ENCODE data around the gene ARID5B.

ARID5B gene

GRCh38 chr10:62109587-62110293 is 208.2 kb downstream of the ARID5B start:
- no peak for DNase-seq

GRCh38 chr10:62112300-62112699 is 210.8 kb downstream of the ARID5B start:
- no peak for DNase-seq

GRCh38 chr10:62112963-62113362 is 211.5 kb downstream of the ARID5B start:
- no peak for DNase-seq

- no peak for DNase-seq
These were observed 212.2 kb downstream of the ARID5B start for GRCh38 chr10:62113680-62114079.

- no peak for DNase-seq
These were observed 213.8 kb downstream of the ARID5B start for GRCh38 chr10:62115321-62115720.

GRCh38 chr10:62115842-62116241 is 214.3 kb downstream of the ARID5B start:
- no peak for DNase-seq

- DNase-seq: peak; percentile 29
These were observed 215.4 kb downstream of the ARID5B start for GRCh38 chr10:62116896-62117295.

- no peak for DNase-seq
These were observed 219.7 kb downstream of the ARID5B start for GRCh38 chr10:62121187-62121530.

- no peak for DNase-seq
These were observed 226.5 kb downstream of the ARID5B start for GRCh38 chr10:62127975-62128374.

GRCh38 chr10:62130948-62131347 is 229.4 kb downstream of the ARID5B start:
- DNase-seq: no peak

GRCh38 chr10:62131724-62132123 is 230.2 kb downstream of the ARID5B start:
- DNase-seq: no peak

GRCh38 chr10:62133618-62134017 is 232.1 kb downstream of the ARID5B start:
- no peak for DNase-seq

- no peak for DNase-seq
These were observed 235.4 kb downstream of the ARID5B start for GRCh38 chr10:62136931-62137330.

Data from COR-L47 (cell line).